HepG2 (cell line): Measurements from ENCODE around the gene FAM171A2. TPM values are rescaled to one million over a fixed set of nuclear protein-coding genes. Genes with fewer than 3 reads are reported as not detected.

Experiments used
- ARNT2 ChIP-seq: sonication (generic); formaldehyde crosslinking; IDR thresholded peaks from 2 replicates; pipeline ENCODE4 v1.8.0; 2022; ENCODE audit warnings: mild to moderate bottlenecking, low read depth, missing genetic modification reagents, moderate library complexity
- MAZ ChIP-seq, 2 experiments: sonication (generic) in 1 of 2; formaldehyde crosslinking in 1 of 2; IDR thresholded peaks; 2 replicates each; pipeline versions ENCODE4 v1.5.0 to v1.6.1; 2012 to 2020; ENCODE audit warnings: low read depth in 2 of 2, mild to moderate bottlenecking in 2 of 2, borderline replicate concordance in 1 of 2, improper control_type of control experiment in 1 of 2, low read length in 1 of 2, missing genetic modification reagents in 1 of 2, moderate library complexity in 1 of 2
- SCMH1 ChIP-seq: sonication (generic); formaldehyde crosslinking; IDR thresholded peaks from 2 replicates; pipeline ENCODE4 v1.9.0; 2021; ENCODE audit warnings: missing genetic modification reagents, mild to moderate bottlenecking, borderline replicate concordance
- TBX2 ChIP-seq: sonication (generic); formaldehyde crosslinking; IDR thresholded peaks from 2 replicates; pipeline ENCODE4 v1.5.0; 2020; ENCODE audit warnings: missing genetic modification reagents, mild to moderate bottlenecking, borderline replicate concordance
- WIZ ChIP-seq: sonication (generic); formaldehyde crosslinking; IDR thresholded peaks from 2 replicates; pipeline ENCODE4 v1.5.1; 2020; ENCODE audit warnings: mild to moderate bottlenecking, missing genetic modification reagents
- ZBTB40 ChIP-seq, 2 experiments: fragments of 450-650 bp in 1 of 2; sonication (generic) in 1 of 2; formaldehyde crosslinking in 1 of 2; IDR thresholded peaks; 2 replicates each; pipeline versions ENCODE4 v1.6.1 to v1.8.0; 2016 to 2022; ENCODE audit warnings: antibody characterized with exemption in 1 of 2, mild to moderate bottlenecking in 1 of 2, missing genetic modification reagents in 1 of 2
- ZNF205 ChIP-seq: IDR thresholded peaks from 2 replicates; pipeline ENCODE4 v1.6.1; 2018; ENCODE audit warnings: missing biosample characterization, missing genetic modification reagents
- ZNF430 ChIP-seq: sonication (generic); formaldehyde crosslinking; IDR thresholded peaks from 2 replicates; pipeline ENCODE4 v1.9.0; 2021; ENCODE audit warnings: mild to moderate bottlenecking, missing genetic modification reagents
- ZNF749 ChIP-seq: sonication (generic); formaldehyde crosslinking; IDR thresholded peaks from 2 replicates; pipeline ENCODE4 v1.8.0; 2022; ENCODE audit warnings: mild to moderate bottlenecking, missing genetic modification reagents, moderate library complexity, borderline replicate concordance
- polyA plus RNA-seq, 8 experiments: library from polyadenylated mRNA; depleted of rRNA in 3 of 8; stranded (reverse) in 7 of 8; unstranded in 1 of 8; fragments of >200 nt; fragmentation: Illumina TruSeq in 4 of 8; extraction: Trizol in 4 of 8; gene quantifications; 2 replicates each; pipeline versions ENCODE4 v1.2.1 to v1.2.3, GENCODE V29; 2011 to 2016; ENCODE audit warnings: low read depth in 4 of 8, missing spikeins in 1 of 8, mixed read lengths in 1 of 8; ENCODE audit not compliant: insufficient read depth in 1 of 8
- total RNA-seq, 5 experiments: library from RNA; depleted of rRNA; stranded (reverse); fragments of >200 nt; fragmentation: Illumina TruSeq; extraction: Trizol; gene quantifications; 2 replicates each; pipeline ENCODE4 v1.2.3, GENCODE V29; 2016; ENCODE audit warnings: low read depth in 1 of 5
- TF ChIP-seq, protein P1 (sequence below): sonication (generic); formaldehyde crosslinking; conservative IDR thresholded peaks from 2 replicates; pipeline ENCODE4 v1.8.0; 2022; ENCODE audit warnings: mild to moderate bottlenecking, moderate library complexity, missing genetic modification reagents
- TF ChIP-seq, protein P2 (sequence below): IDR thresholded peaks from 2 replicates; pipeline ENCODE4 v1.6.1; 2012; ENCODE audit warnings: inconsistent platforms
- TF ChIP-seq, protein P3 (sequence below): sonication (generic); formaldehyde crosslinking; IDR thresholded peaks from 2 replicates; pipeline ENCODE4 v1.4.0; 2020; ENCODE audit warnings: missing genetic modification reagents, low read depth, mild to moderate bottlenecking, borderline replicate concordance
- TF ChIP-seq, protein P4 (sequence below): sonication (generic); formaldehyde crosslinking; IDR thresholded peaks from 2 replicates; pipeline ENCODE4 v1.5.0; 2020; ENCODE audit warnings: mild to moderate bottlenecking, low read depth, missing genetic modification reagents, borderline replicate concordance

FAM171A2 gene
- total and polyA plus RNA-seq, 2 of the 13 experiments (the other 11 are each of a cell fraction or from before 2014, with no cell fraction given), result 1.8 to 3.6 TPM

- no peak for TF ChIP-seq ZBTB40 (IDR thresholded peaks at IDR 0.05)
- TF ChIP-seq ZBTB40 (CRISPR knock-in tag; IDR thresholded peaks at IDR 0.05), result peak; percentile 44; the same call in 1 of the 2 replicates
- TF ChIP-seq, protein P1, sequence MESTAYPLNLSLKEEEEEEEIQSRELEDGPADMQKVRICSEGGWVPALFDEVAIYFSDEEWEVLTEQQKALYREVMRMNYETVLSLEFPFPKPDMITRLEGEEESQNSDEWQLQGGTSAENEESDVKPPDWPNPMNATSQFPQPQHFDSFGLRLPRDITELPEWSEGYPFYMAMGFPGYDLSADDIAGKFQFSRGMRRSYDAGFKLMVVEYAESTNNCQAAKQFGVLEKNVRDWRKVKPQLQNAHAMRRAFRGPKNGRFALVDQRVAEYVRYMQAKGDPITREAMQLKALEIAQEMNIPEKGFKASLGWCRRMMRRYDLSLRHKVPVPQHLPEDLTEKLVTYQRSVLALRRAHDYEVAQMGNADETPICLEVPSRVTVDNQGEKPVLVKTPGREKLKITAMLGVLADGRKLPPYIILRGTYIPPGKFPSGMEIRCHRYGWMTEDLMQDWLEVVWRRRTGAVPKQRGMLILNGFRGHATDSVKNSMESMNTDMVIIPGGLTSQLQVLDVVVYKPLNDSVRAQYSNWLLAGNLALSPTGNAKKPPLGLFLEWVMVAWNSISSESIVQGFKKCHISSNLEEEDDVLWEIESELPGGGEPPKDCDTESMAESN (CRISPR knock-in tag), result peak; percentile 54; the same call in 1 of the 2 replicates
- TF ChIP-seq, protein P2, sequence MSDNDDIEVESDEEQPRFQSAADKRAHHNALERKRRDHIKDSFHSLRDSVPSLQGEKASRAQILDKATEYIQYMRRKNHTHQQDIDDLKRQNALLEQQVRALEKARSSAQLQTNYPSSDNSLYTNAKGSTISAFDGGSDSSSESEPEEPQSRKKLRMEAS, result peak; percentile 75; the same call in 1 of the 2 replicates
- TF ChIP-seq WIZ (CRISPR knock-in tag), result no peak
- peak; percentile 45; the same call in 1 of the 2 replicates for TF ChIP-seq TBX2
- TF ChIP-seq ZNF430 (CRISPR knock-in tag), result no peak
- 0 out of 2 replicates have a peak, but pooled peaks have one; percentile 49 for TF ChIP-seq ARNT2
- 0 out of 2 replicates have a peak, but pooled peaks have one; percentile 24 for TF ChIP-seq ZNF749 (CRISPR knock-in tag)
- no peak for TF ChIP-seq ZNF205 (CRISPR knock-in tag)
- TF ChIP-seq, protein P3, sequence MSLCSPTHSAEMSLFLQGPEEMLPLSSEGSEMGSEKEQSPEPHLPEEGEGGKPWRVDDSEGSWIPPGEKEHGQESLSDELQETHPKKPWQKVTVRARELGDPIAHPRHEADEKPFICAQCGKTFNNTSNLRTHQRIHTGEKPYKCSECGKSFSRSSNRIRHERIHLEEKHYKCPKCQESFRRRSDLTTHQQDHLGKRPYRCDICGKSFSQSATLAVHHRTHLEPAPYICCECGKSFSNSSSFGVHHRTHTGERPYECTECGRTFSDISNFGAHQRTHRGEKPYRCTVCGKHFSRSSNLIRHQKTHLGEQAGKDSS (CRISPR knock-in tag), result no peak
- TF ChIP-seq MAZ (IDR thresholded peaks at IDR 0.05; ENCODE audit: borderline replicate concordance, low read depth, low read length), result no peak
- TF ChIP-seq MAZ (CRISPR knock-in tag; IDR thresholded peaks at IDR 0.05; ENCODE audit: low read depth), result peak; percentile 22; the same call in 1 of the 2 replicates
- TF ChIP-seq, protein P4, sequence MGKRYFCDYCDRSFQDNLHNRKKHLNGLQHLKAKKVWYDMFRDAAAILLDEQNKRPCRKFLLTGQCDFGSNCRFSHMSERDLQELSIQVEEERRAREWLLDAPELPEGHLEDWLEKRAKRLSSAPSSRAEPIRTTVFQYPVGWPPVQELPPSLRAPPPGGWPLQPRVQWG (CRISPR knock-in tag), result no peak
- TF ChIP-seq SCMH1 (CRISPR knock-in tag), result 0 out of 2 replicates have a peak, but pooled peaks have one; percentile 52
Observed at GRCh38 chr17:44384823-44385286, 21.2 kb upstream of the FAM171A2 start (continued).
